Muscle of leg (tissue), 11 donors: ENCODE data around the gene CALB2. TPM values are rescaled to one million over a fixed set of nuclear protein-coding genes. Genes with fewer than 3 reads are reported as not detected.

ENCODE experiments used
- DNase-seq: peaks from one replicate; pipeline ENCODE4 v3.0.0; 2013
- H3K27ac ChIP-seq: one replicate; pipeline ENCODE4 v1.5.1; 2013; ENCODE audit warnings: mild to moderate bottlenecking, low read length, control low read depth
- H3K27me3 ChIP-seq: one replicate; pipeline ENCODE4 v1.6.1; 2013; ENCODE audit warnings: low read length; ENCODE audit not compliant: control insufficient read depth, insufficient read depth
- H3K36me3 ChIP-seq: one replicate; pipeline ENCODE4 v1.6.1; 2013; ENCODE audit warnings: low read length; ENCODE audit not compliant: control insufficient read depth, insufficient read depth
- H3K4me1 ChIP-seq: one replicate; pipeline ENCODE4 v1.6.1; 2013; ENCODE audit warnings: low read length; ENCODE audit not compliant: control insufficient read depth, insufficient read depth
- H3K4me3 ChIP-seq: one replicate; pipeline ENCODE4 v1.5.1; 2013; ENCODE audit warnings: low read length, control low read depth
- H3K9me3 ChIP-seq: replicated peaks from 2 replicates; pipeline ENCODE4 v1.6.1; 2013; ENCODE audit warnings: low read depth, low read length; ENCODE audit not compliant: control insufficient read depth
- WGBS: methylation state at CpG from one replicate; pipeline ENCODE4 v1.1.5; 2013; ENCODE audit warnings: missing lambda C conversion rate; ENCODE audit not compliant: insufficient coverage; 5-methylcytosine and 5-hydroxymethylcytosine counted together
- polyA plus RNA-seq, 8 donors: library from polyadenylated mRNA; unstranded; fragments of 120-200 nt; gene quantifications; one replicate each; pipeline versions ENCODE4 v1.2.1 to v1.2.3, GENCODE V29; 2013; ENCODE audit warnings: inconsistent platforms in 1 of 8, low replicate concordance in 1 of 8; ENCODE audit not compliant: insufficient read length in 8 of 8, insufficient read depth in 1 of 8
- total RNA-seq: library from RNA; stranded (reverse); fragments of 120-200 nt; gene quantifications from one replicate; pipeline ENCODE4 v1.2.4, GENCODE V29; 2013

CALB2 gene
- total and polyA plus RNA-seq, 9 donors, result 0.16 to 1.3 (median 0.49) TPM

- no peak overlapping the region for H3K4me3 ChIP-seq
- WGBS, result 15% methylated on average over 3 of the region's 11 CpGs
- H3K27me3 ChIP-seq, result no peaks in the 10 kb centered on the region
- H3K9me3 ChIP-seq, result no peaks in the 10 kb centered on the region
- no peak overlapping the region for H3K27ac ChIP-seq
- no peak for DNase-seq
- no peaks in the 10 kb centered on the region for H3K36me3 ChIP-seq
- H3K4me1 ChIP-seq, result no peaks in the 10 kb centered on the region
These were observed 24.7 kb downstream of the CALB2 start for GRCh38 chr16:71383054-71383773.

DNA sequence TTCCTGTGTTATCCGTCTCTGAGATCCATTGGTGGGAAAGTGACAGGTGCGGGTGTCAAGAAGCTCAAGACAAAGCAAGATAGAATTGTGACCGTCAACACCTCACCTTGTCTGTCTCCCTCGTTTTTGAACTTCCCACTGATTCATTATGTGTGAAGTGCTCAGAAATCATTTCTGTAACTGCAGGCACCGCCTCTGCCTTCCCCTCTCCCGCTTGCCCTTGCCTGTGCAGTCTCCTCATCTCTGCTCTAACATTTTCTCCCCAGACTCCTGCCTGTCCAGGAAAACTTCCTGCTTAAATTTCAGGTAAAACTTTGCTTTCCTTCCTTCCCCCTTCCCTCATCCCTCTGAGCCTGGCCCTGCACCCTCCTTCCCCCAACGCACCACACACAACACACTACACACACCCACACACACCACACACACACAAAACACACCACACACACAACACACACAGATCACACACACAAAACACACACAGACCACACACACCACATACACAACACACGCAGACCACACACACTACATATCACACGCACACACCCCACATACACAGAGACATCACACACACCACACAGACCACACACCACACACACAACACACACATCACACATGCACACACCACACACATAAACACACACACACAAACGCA is 25.7 kb downstream of the CALB2 start:
- Histone ChIP-seq H3K27ac (no peak overlapping the region), H3K27me3 (no peaks in the 10 kb centered on the region), H3K4me1 (no peaks in the 10 kb centered on the region), H3K36me3 (no peaks in the 10 kb centered on the region), H3K9me3 (no peaks in the 10 kb centered on the region), H3K4me3 (no peak overlapping the region)
- 45% methylated on average over 5 of the region's 10 CpGs for WGBS
- no peak for DNase-seq

DNA sequence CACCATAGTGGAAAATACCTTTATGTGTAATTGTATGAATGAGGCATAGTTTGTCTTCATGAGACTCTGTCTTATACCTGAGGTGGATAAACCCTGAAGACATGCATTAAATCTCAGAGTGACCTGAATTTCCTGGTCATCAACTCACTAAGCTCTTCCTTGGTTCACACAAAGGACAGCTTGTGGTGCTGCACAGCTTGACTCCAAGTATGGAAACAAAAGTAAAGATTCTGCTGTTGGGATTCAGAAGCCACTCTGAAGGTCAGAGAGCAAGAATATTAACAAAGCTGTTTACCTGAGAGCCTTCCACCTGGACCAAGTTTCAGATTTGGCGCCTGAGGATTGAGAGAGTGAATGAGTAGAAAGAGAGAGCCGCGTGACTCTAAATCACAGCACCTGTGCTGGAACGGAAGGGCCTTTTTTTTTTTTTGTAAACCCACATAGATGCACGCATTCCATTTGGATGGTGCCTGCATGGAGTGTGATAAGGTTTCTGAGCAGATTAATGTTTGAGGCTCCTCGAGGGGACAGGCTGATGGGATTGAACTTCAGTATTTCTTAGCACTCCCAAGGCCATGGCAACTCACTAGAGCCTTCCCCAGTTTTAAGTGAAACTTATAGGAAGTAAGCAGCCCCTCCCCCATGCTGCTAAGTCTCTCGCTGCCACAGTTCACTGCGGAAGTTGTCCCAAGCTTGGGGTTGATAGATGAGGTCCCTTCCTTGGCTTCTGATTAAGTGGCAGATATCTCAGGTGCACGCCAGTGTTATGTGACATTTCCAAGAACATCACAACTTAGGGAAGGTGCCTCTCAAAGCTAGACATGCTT is 28.7 kb downstream of the CALB2 start:
- Histone ChIP-seq H3K4me1 (no peaks in the 10 kb centered on the region), H3K9me3 (no peaks in the 10 kb centered on the region), H3K27me3 (no peaks in the 10 kb centered on the region), H3K4me3 (no peak overlapping the region), H3K36me3 (no peaks in the 10 kb centered on the region), H3K27ac (no peak overlapping the region)
- DNase-seq, result no peak
- 24% methylated on average over 5 of the region's 9 CpGs for WGBS

- H3K27me3 ChIP-seq, result no peaks in the 10 kb centered on the region
- DNase-seq, result no peak
- H3K4me3 ChIP-seq, result no peak overlapping the region
- H3K9me3 ChIP-seq, result no peaks in the 10 kb centered on the region
- WGBS, result 100% methylated on average over 1 of the region's 7 CpGs
- H3K27ac ChIP-seq, result no peak overlapping the region
- no peaks in the 10 kb centered on the region for H3K36me3 ChIP-seq
- no peaks in the 10 kb centered on the region for H3K4me1 ChIP-seq
These were observed 30.8 kb downstream of the CALB2 start for GRCh38 chr16:71389330-71389729.

- Histone ChIP-seq H3K4me3 (no peak overlapping the region), H3K36me3 (no peaks in the 10 kb centered on the region), H3K4me1 (no peaks in the 10 kb centered on the region), H3K9me3 (no peaks in the 10 kb centered on the region), H3K27ac (no peak overlapping the region), H3K27me3 (peaks cover 3% of the 10 kb centered on the region)
- WGBS, result 62% methylated on average over 10 of the region's 10 CpGs
- no peak for DNase-seq
These were observed 38.1 kb downstream of the CALB2 start for GRCh38 chr16:71396594-71396993.

- WGBS, result no CpG with 5 or more reads among the region's 11 CpGs
- H3K27me3 ChIP-seq, result peaks cover 3% of the 10 kb centered on the region
These were observed 41.5 kb downstream of the CALB2 start for GRCh38 chr16:71399801-71400563.

GRCh38 chr16:71402007-71402406 is 43.5 kb downstream of the CALB2 start:
- no peak overlapping the region for H3K27ac ChIP-seq
- no peaks in the 10 kb centered on the region for H3K36me3 ChIP-seq
- H3K4me3 ChIP-seq, result no peak overlapping the region
- WGBS, result 45% methylated on average over 5 of the region's 6 CpGs
- no peaks in the 10 kb centered on the region for H3K27me3 ChIP-seq
- H3K9me3 ChIP-seq, result no peaks in the 10 kb centered on the region
- no peak for DNase-seq
- no peaks in the 10 kb centered on the region for H3K4me1 ChIP-seq

More at GRCh38 chr16:71399801-71400563, 41.5 kb downstream of the CALB2 start:
- Histone ChIP-seq H3K9me3 (no peaks in the 10 kb centered on the region), H3K4me1 (no peaks in the 10 kb centered on the region), H3K36me3 (no peaks in the 10 kb centered on the region), H3K4me3 (no peak overlapping the region), H3K27ac (no peak overlapping the region)
- DNase-seq, result no peak

- H3K9me3 ChIP-seq, result no peaks in the 10 kb centered on the region
- H3K27me3 ChIP-seq, result no peaks in the 10 kb centered on the region
- no peaks in the 10 kb centered on the region for H3K36me3 ChIP-seq
- 75% methylated on average over 11 of the region's 11 CpGs for WGBS
- H3K4me3 ChIP-seq, result no peak overlapping the region
- no peak overlapping the region for H3K27ac ChIP-seq
- no peaks in the 10 kb centered on the region for H3K4me1 ChIP-seq
- DNase-seq, result no peak
These were observed 44.2 kb downstream of the CALB2 start for GRCh38 chr16:71402674-71403073.

DNA sequence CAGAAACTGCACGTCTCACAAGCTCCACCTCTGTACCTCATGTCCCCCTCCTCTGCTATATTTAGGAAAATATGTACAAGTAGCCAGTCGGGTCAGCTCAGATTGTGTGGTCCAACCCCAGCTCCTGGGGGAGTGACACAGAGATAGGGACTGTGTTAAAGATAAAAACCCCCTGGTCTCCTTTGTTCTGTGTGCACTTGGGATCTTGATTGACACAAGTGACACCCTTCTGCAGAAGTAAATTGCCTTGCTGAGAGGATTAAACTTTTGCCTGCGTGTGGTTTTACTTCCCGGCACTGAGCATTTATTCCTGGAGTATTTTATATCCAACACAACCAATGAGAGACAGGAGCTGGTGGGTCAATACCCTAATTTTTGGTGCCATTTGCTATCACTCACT is 45.8 kb downstream of the CALB2 start:
- DNase-seq, result no peak
- whole genome bisulfite sequencing, result no CpG with 5 or more reads among the region's 4 CpGs
- no peaks in the 10 kb centered on the region for H3K27me3 ChIP-seq

More for the DNA sequence above, 45.8 kb downstream of the CALB2 start:
- Histone ChIP-seq H3K27ac (no peak overlapping the region), H3K4me3 (no peak overlapping the region), H3K36me3 (no peaks in the 10 kb centered on the region), H3K9me3 (no peaks in the 10 kb centered on the region), H3K4me1 (no peaks in the 10 kb centered on the region)
